Psoas muscle (tissue), 8 donors: Measurements from ENCODE around the gene CCT7. TPM values are rescaled to one million over a fixed set of nuclear protein-coding genes. Genes with fewer than 3 reads are reported as not detected.

ENCODE experiments used
- ATAC-seq, 4 donors: fragments of 200-7000 bp; cut with Tn5 transposase; one replicate each; pipeline ENCODE4 v1.9.1; 2020; ENCODE audit warnings: moderate library complexity in 3 of 4, mild to moderate bottlenecking in 2 of 4
- DNase-seq, 2 donors: peaks; one replicate each; pipeline ENCODE4 v3.0.0-alpha.2; 2020
- H3K27ac ChIP-seq: fragments of 200-600 bp; one replicate; pipeline ENCODE4 v1.8.0; 2022
- H3K27me3 ChIP-seq, 3 donors: fragments of 200-600 bp in 1 of 3; one replicate each; pipeline versions ENCODE4 v1.6.1 to v1.8.0; 2013 to 2022; ENCODE audit warnings: low read length in 2 of 3, mild to moderate bottlenecking in 2 of 3, moderate library complexity in 1 of 3; ENCODE audit not compliant: insufficient read depth in 3 of 3
- H3K36me3 ChIP-seq, 2 donors: fragments of 200-600 bp in 1 of 2; one replicate each; pipeline versions ENCODE4 v1.6.1 to v1.8.0; 2013 to 2022; ENCODE audit warnings: low read depth in 1 of 2, mild to moderate bottlenecking in 1 of 2, moderate library complexity in 1 of 2; ENCODE audit not compliant: insufficient read depth in 1 of 2
- H3K4me1 ChIP-seq: fragments of 200-600 bp; one replicate; pipeline ENCODE4 v1.8.0; 2022
- H3K4me3 ChIP-seq: fragments of 200-600 bp; one replicate; pipeline ENCODE4 v1.8.0; 2022; ENCODE audit warnings: mild to moderate bottlenecking
- H3K9me3 ChIP-seq: fragments of 200-600 bp; one replicate; pipeline ENCODE4 v1.8.0; 2022
- WGBS, 3 donors: extraction: QIAGEN DNeasy Blood & Tissue Kit; methylation state at CpG; one replicate each; pipeline versions ENCODE4 v1.1.6 to v1.1.7; 2013; 5-methylcytosine and 5-hydroxymethylcytosine counted together
- intact Hi-C, 2 donors: fragments of 100-400 bp; cut with DNase I; formaldehyde crosslinking; loops; one replicate each; pipeline versions ENCODE4 v1.11.0 to v1.14.2; 2022
- polyA plus RNA-seq, 3 donors: library from polyadenylated mRNA; stranded (reverse); fragments of 200-250 nt; gene quantifications; one replicate each; pipeline ENCODE4 v1.2.3, GENCODE V29; 2013
- total RNA-seq, 4 donors: library from RNA; stranded (reverse); fragmentation: NEBNext Ultra II Directional in 2 of 4; extraction: Animal tissue kit (Norgen Biotek cat#: 25700) in 2 of 4; gene quantifications; one replicate each; pipeline versions ENCODE4 v1.2.1 to v1.2.4, GENCODE V29; 2021 to 2023
- TF ChIP-seq, protein P1 (sequence below): fragments of 200-600 bp; IDR thresholded peaks from one replicate; pipeline ENCODE4 v1.8.0; 2022; ENCODE audit warnings: antibody characterized with exemption
- donor health status: healthy with polysubstance abuse.
- donor health status: DM: no; HTN: no; CAD: no; lungs with moderate emphysema.
- donor health status: Bipolar disorder and iron deficiency.
- donor health status: healthy.
- donor health status: DM: yes; HTN: yes; CAD: no.
- donor health status: DM: no; HTN: no; CAD: no.
- donor health status: DM: no; HTN: no; CAD: no.
- donor health status: DM: yes; HTN: yes; CAD: no.

CCT7 gene
- total and polyA plus RNA-seq, 7 donors = 249 to 316 (median 275) TPM

- Histone ChIP-seq H3K36me3 (peaks cover 0 to 5% of the 10 kb centered on the region in 2 donors), H3K27ac (peak within 1 kb of the TSS; percentile 90), H3K9me3 (no peaks in the 10 kb centered on the region), H3K4me1 (peaks cover 45% of the 10 kb centered on the region), H3K27me3 (no peaks in the 10 kb centered on the region), H3K4me3 (peak within 1 kb of the TSS; percentile 100)
- WGBS, 3 donors = 1% methylated on average over 56 to 64 of the region's 64 CpGs
- ATAC-seq (peak; percentile 87 to 96 (median 90)), DNase-seq (peak; percentile 89 to 93)
- TF ChIP-seq, protein P1, sequence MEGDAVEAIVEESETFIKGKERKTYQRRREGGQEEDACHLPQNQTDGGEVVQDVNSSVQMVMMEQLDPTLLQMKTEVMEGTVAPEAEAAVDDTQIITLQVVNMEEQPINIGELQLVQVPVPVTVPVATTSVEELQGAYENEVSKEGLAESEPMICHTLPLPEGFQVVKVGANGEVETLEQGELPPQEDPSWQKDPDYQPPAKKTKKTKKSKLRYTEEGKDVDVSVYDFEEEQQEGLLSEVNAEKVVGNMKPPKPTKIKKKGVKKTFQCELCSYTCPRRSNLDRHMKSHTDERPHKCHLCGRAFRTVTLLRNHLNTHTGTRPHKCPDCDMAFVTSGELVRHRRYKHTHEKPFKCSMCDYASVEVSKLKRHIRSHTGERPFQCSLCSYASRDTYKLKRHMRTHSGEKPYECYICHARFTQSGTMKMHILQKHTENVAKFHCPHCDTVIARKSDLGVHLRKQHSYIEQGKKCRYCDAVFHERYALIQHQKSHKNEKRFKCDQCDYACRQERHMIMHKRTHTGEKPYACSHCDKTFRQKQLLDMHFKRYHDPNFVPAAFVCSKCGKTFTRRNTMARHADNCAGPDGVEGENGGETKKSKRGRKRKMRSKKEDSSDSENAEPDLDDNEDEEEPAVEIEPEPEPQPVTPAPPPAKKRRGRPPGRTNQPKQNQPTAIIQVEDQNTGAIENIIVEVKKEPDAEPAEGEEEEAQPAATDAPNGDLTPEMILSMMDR = no peak
- intact Hi-C loops = loop anchor here in 1 of 2 donors (2.0 kb wide), 1 partner anchor 18 kb away; the partner anchor contains the start of gene PRADC1
Measured at GRCh38 chr2:73214120-73215035, 19.7 kb upstream of the CCT7 start, which contains the start of gene SMYD5. SMYD5 (plus strand) TSS chr2:73214245; CDS start chr2:73214267, 22 bp downstream.

- WGBS, 3 donors = 64 to 79% (median 71%) methylated on average over 4 of the region's 4 CpGs
- no peak for DNase-seq
- H3K4me3 ChIP-seq = peak overlapping the region; percentile 100
- H3K9me3 ChIP-seq = no peaks in the 10 kb centered on the region
- no peaks in the 10 kb centered on the region for H3K27me3 ChIP-seq
- intact Hi-C loops = loop anchor here in 1 of 2 donors (2.0 kb wide), 1 partner anchor 18 kb away; the partner anchor contains the start of gene PRADC1
- no peak for ATAC-seq
- H3K36me3 ChIP-seq = peaks cover 0 to 12% of the 10 kb centered on the region in 2 donors
- peak overlapping the region; percentile 90 for H3K27ac ChIP-seq
- TF ChIP-seq, protein P1 = no peak
- peaks cover 45% of the 10 kb centered on the region for H3K4me1 ChIP-seq
Measured at GRCh38 chr2:73215254-73215653, 18.9 kb upstream of the CCT7 start.

DNA sequence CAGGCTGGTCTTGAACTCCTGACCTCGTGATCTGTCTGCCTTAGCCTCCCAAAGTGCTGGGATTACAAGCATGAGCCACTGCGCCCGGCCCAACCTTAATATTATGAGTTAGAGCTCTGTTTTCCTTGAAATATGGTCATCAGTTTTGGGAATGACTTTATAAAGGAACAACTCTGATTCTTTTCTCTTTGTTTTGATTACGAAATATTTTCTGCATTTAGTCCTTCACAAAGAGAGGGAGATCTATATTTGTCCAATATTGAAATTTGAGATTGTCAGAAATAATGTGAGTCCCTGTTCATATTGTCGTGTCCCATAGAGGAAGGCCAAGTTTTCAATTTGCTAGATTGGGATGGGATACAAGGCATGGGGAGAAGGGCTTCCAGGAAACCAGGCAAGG lies 16.9 kb upstream of the CCT7 start:
- Histone ChIP-seq H3K27me3 (no peaks in the 10 kb centered on the region), H3K4me1 (peaks cover 45% of the 10 kb centered on the region), H3K9me3 (no peaks in the 10 kb centered on the region), H3K4me3 (no peak overlapping the region), H3K36me3 (peaks cover 0 to 31% of the 10 kb centered on the region in 2 donors), H3K27ac (peak overlapping the region; percentile 54)
- 82 to 88% (median 82%) methylated on average over 5 of the region's 5 CpGs for WGBS, 3 donors
- intact Hi-C loops = no loop called here
- TF ChIP-seq, protein P1 = no peak
- DNase-seq = no peak
- ATAC-seq = no peak

DNA sequence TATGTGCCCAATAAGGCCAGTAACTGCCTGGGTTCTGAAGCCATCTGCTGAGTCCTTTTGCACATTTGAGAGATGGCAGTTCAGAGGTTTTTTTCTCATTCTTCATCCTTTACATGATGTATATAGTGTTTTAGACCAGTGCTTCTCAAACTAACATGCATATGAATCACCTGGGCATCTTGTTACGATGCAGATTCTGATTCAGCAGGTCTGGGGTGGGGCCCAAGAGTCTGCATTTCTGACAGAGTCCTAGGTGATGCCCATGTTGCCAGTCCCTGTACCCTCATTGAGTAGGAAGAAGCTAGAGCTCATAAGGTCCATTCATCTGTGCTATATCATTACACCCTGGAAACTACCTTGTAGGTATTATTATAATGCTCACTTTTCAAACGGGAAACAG lies 16.3 kb upstream of the CCT7 start:
- H3K4me3 ChIP-seq = no peak overlapping the region
- ATAC-seq (no peak), DNase-seq (no peak)
- no peaks in the 10 kb centered on the region for H3K9me3 ChIP-seq
- H3K27me3 ChIP-seq = no peaks in the 10 kb centered on the region
- peak overlapping the region; percentile 54 for H3K27ac ChIP-seq
- TF ChIP-seq, protein P1 = no peak
- WGBS, 3 donors = 63 to 81% (median 74%) methylated on average over 2 of the region's 2 CpGs
- intact Hi-C loops = no loop called here
- peaks cover 0 to 38% of the 10 kb centered on the region in 2 donors for H3K36me3 ChIP-seq
- H3K4me1 ChIP-seq = peaks cover 40% of the 10 kb centered on the region
